Stimulated activated CD8-positive, alpha-beta memory T cell treated with anti-CD3 and anti-CD28 coated beads, Interleukin-4, amount 100 ng/mL, for 4 hours (primary cell): ENCODE data around the gene TCP11.
"Not testable (repeated sequence)": the region's sequence is repeated elsewhere in the genome, so short reads cannot be mapped to it uniquely, and the experiment has no call there.

Experiments used
- DNase-seq, 2 donors: peaks; one replicate each; pipeline ENCODE4 v3.0.0-alpha.2; 2020; ENCODE audit warnings: low read depth in 2 of 2, low spot score in 1 of 2

The TCP11 gene

DNA sequence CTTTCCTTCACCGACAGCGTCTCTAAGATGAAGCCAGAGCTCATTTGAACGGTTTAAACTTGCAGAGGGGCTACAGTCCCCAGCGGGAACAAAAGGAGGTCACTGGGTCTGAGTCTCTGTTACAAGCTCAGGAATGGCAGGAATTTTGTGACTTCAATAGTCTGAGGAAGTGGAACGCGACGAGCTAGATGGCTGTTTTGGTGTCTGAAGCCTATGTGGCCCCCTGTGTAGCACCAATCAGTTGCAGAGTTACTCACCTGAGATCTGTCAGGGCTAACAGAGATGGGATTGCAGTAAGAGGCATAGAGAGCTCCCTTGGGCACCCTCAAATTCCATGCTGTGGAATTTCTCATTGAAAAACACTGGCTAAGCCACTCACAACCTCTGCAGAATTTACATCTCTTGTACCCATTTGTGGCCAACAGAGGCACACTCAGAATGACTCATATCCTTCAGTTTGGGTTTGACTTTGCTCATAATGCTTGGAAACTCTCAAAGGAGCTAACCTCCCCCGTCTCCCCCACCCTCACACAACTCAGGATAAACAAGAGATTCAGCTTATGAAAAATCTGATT, 7.1 kb upstream of the TCP11 start:
- no peak for DNase-seq

GRCh38 chr6:35147486-35147885, 6.3 kb upstream of the TCP11 start:
- no peak for DNase-seq

DNA sequence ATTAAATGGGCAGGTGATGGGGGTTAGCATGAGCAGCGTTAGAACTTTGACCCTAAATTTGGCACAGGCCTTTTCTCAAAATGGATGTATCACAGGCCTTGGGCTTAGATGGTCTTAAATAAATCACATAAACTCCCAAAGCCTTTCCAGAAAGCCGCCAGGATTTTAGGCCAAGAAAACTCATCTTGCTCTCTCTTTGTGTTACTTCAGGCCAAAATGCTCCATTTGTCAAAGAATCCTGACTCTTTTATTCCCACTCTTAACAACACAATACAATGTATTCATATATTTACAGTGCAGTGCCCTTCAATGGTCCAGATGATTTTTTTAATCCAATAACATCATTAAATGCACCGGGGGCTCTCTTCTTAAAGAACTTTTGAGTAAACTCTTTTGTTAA, 5.9 kb upstream of the TCP11 start:
- no peak for DNase-seq

DNA sequence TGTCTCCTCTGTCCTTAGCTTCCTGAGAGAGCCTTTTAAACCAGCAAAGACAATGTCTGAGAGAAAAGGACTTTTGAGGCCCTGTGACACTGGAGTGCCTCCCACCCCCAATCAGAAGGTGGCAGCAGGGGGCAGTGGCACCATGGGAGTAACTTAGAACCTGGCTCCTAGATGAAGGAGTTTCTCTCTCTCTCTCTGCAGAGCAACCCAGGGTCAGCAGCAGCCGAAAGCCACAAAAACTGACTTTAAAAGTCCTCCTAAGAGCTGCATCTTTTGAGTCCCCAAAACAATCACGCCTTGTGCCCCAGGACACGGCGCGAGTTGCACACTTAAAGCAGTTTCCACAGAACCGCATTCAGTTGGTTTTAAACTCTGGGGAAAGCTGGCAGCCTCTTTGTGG, 5.3 kb upstream of the TCP11 start:
- DNase-seq = no peak

- DNase-seq = no peak
Measured at GRCh38 chr6:35145757-35146156, 4.6 kb upstream of the TCP11 start.

DNA sequence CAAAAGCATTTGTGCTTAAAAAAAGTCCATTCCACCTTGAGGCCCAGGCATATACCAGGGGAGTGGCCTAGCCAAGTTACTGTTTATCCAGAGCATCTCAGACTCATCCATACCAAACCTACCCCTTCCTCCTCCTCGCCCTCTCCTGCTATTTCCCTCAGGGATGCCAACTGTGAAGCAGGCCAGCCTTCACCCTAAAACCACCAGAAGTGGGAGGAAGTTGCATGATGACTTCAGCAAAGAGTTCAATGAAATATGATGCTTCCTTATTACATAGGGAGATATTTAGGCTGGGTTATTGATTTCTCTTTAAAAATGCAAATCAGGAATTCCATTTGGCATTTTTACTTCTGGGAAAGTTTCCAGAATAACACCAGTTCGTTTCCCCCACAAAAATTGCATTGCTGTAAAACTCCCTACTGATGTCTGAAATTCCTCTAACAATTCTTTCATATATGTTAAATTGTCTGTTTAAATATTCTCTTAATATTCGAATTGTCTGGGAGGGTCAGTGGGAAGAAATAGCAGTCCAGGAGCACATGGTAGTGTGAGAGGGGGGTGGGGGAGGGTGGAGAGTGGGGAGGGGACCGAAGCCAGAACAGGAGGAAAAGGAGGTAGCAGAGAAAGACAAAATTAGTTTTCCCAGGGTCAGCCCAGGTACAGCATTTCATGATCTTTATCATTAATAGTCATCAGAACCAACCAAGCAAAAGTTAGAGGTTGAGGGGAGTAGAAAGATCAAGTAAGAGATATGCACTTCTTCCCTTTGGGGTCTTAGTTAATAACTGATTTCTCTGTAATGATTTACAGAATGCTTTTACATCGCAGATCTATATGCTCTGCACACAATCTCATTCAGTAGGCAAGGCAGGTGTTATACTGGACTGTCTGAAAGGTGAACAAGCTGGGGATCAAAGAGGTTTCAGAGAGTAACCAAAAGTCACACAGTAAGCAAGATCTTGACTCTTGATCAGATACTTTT, 1.7 kb upstream of the TCP11 start:
- DNase-seq = no peak

- DNase-seq = no peak
Measured at GRCh38 chr6:35140639-35141006, 516 bp downstream of the TCP11 start.

DNA sequence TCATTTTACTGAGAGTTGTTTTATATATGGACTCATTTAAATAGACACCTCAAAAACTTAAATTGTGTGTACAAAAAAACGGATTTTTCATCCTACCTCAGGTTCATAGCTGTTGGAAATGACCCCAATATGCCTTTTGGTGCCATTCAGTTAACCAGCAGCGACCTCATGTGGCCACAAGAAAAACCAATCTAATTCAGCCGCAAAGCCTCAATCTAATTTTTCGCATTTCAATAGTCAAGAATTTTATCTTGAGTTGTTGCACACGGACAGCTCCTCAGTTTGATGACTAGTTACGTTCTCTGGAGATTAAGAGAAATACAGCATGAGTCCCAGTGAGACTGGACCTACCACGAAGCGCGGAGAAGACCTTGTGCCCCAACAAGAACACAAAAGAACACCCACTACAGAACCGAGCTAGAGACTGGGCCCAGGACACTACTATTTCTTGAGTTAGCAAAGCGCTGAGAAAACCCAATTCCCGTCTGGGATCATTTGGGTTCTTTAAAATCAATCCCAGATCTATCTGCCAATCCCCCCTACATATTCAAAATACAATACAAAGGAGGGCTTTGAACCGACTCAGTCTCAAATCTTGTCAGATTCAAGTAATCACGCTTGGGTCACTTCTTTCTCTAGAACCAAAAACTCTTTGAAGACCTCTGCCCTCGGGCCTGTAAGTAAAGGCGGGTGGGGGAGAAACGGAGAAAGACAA, 1.1 kb downstream of the TCP11 start:
- DNase-seq = no peak

DNA sequence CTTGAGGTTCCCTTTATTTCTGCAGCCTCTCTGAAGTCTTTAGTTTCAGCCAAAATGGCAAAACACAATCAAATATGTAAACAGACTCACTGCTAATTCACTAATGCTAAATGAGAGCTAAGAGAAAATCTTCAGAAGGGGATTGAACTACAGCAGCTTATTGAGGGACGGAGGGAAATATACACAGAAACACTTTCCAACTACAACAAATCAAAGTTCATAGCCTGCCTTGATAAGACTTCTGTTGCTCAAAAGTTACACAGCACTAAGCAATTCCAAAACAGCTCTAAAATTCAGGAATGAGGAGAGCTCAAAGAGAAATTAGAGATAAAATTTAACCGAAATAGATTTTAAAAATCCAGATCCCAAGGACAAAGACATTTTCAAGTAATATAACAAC, 1.7 kb downstream of the TCP11 start:
- DNase-seq = no peak

GRCh38 chr6:35138191-35138590, 2.9 kb downstream of the TCP11 start:
- DNase-seq = not testable (repeated sequence)

DNA sequence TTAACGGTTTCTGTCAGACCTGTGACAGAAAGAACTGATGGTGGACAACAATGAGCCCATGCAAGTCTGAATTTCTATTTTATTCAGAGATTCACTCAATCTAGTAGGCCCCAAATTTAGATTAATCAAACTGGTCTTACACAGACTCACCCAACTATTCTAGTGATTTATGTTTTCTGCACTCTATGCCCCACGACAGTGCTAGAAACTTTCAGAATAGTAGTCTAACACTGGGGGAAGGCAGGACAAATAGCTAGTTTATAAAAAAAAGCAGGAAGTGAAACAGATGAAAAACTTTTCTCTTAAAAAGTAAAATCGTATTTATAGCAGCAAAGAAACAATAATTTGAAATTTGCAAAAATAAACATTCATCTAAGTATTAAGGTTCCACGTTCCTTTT, 5.0 kb downstream of the TCP11 start:
- DNase-seq = no peak

- no peak for DNase-seq
Measured at GRCh38 chr6:35128496-35128895, 12.6 kb downstream of the TCP11 start.

- DNase-seq = no peak
Measured at GRCh38 chr6:35128042-35128441, 13.1 kb downstream of the TCP11 start.

DNA sequence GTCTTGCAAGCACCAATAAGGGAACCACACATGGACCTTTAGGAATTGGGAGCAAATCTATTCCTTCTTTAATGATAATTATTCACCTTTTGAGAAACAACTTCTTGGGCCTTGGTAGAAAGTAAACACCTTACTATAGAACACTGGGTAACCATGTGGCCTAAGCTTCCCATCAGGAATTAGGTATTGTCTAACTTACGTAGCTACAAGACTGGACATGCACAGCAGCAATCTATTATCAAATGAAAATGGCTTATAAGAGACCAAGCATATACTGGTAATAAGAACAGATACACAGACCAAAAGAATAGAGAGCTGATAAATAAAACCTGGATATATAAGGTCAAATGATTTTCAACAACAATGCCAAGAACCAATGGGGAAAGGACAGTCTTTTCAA, 16.8 kb downstream of the TCP11 start:
- no peak for DNase-seq

GRCh38 chr6:35120746-35121145, 20.4 kb downstream of the TCP11 start:
- DNase-seq = no peak

DNA sequence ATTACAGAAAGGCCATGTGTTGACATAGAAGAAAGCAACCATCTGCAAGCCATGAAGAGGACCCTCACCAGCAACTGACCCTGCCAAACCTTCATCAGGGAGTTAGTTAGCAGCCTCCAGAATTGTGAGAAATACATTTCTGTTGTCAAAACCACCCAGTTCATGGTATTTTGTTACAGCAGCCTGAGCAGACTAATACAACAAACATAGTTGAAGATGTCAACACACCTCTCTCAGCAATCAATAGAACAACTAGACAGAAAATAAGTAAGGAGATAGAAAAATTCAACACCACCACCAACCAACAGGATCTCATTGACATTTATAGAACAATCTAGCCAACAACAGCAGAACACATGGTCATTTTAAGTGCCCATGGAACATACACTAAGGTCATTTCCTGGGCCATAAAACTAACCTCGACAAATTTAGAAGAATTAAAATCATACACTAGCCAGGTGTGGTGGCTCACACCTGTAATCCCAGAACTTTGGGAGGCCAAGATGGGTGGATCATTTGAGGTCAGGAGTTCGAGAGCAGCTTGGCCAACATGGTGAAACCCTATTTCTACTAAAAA, 32.7 kb downstream of the TCP11 start:
- DNase-seq = no peak

DNA sequence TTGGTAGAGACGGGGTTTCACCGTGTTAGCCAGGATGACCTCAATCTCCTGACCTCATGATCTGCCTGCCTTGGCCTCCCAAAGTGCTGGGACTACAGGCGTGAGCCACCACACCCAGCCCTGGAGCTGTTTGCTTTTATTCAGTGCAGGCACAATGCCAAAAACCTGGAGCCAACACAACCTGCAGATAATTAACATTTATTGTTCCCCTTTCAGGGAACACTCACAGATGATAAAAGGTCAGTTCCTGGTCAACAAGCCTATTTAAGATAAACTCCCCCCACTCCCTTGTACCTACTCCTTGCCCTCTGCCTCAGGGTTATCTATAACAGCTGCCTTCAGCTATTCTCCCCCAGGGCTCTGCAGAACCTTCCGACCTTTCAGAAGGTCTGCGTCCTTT, 33.4 kb downstream of the TCP11 start:
- DNase-seq = not testable (repeated sequence)

DNA sequence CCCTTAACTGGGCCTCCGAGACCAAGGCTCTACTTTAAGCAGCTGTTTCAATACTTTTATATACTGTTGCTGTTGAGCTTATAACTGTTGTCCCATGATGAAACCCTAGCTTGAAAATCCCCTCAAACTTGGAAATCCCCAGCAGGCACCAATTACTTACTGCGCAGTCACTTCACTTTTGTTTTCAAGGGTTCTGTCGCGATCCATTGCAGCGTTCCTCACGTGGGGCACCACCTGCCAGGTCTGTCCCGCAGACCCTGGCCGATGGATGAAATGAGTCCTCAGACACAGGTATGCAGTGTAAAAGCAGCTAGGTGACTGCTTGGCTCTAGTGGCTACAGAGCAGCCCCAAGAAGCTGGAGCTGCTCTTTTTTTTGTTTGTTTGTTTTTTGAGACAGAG, 33.9 kb downstream of the TCP11 start:
- not testable (repeated sequence) for DNase-seq

GRCh38 chr6:35106061-35106460, 35.1 kb downstream of the TCP11 start:
- DNase-seq = not testable (repeated sequence)

DNA sequence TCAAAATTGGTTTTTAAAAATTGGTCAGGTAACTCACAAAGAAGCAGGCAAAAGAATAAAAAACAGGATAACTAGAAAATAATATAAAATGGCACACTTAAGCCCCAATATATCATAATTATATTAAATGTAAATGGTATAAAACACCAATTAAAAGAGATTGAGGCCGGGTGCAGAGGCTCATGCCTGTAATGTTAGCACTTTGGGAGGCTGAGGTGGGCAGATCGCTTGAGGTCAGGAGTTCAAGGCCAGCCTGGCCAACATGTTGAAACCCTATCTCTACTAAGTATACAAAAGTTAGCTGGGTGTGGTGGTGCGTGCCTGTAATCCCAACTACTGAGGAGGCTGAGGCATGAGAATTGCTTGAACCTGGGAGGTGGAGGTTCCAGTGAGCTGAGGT, 36.1 kb downstream of the TCP11 start:
- no peak for DNase-seq

DNA sequence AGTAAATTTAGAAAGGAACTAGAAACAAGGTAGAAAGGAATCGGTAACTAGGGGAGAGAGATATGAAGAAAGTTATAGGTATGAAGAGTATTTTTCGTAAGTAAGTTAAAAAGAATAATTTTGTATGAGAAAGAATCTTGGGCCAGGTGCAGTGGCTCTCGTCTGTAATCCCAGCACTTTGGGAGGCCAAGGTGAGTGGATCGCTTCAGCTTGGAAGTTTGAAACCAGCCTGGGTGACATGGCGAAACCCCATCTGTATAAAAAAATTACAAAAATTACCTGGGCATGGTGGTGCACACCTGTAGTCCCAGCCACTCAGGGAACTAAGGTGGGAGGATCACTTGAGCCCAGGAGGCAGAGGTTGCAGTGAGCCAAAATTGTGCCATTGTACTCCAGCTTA, 42.0 kb downstream of the TCP11 start:
- no peak for DNase-seq
